GM19467 (cell line): ENCODE data around the gene SLC35D1.
"Not testable (repeated sequence)": the region's sequence is repeated elsewhere in the genome, so short reads cannot be mapped to it uniquely, and the experiment has no call there.

Source experiments
- ATAC-seq: cut with Tn5 transposase; IDR thresholded peaks from one replicate; pipeline ENCODE4 v1.9.1; 2021; ENCODE audit warnings: mild to moderate bottlenecking, moderate library complexity; ENCODE audit not compliant: unreplicated experiment

The SLC35D1 gene

DNA sequence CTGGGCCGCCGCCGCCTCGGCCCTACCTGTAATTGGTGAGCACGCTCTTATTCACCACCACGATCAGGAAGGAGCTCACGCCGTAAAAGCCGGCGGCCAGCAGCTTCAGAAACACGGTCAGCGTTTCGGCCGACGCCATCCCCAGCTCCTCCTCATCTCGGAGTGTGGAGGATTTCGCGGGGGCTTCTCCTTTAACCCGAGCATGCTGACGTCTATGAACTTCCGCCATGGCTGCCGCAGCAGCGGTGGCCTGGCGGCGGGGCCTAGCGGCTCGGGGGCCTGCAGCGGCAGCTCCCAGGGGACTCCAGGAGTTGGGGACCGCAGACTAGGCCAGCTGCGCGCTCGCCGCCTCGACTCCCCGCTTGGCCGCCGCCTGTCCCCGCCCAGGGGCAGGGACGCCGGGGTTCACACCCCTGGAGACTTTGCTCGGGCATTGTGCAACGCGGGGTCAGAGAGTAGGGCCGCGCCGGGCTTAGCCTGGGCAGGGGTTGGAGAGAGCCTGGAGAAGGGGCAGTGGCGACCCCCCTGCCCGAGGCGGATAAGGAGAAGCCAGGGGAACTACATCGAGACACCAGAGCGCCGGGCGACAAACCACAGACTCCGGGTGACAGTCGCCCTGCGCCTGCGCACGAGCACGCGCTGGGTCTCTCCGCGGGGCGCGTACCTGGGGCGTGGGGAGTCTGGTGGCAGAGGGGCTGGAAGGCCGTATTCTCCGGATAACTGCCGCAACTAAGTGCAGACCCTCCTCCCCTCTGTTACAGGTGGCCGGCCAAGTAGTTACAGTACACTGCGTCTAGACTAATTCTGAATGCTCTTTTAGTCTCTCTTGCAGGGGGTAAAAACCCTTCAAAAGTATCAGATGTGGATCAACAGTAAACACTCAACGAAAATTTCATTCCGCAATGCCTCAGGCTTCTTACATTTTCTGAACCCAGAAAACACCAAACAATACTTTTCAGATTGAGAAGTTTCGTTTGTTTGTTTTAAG is at the start of gene SLC35D1:
Gene SLC35D1, minus strand, starts transcription at position 364 of the 988 bp plus-strand sequence. Its CDS starts 135 bp downstream, at position 229.
- ATAC-seq: peak; percentile 81

DNA sequence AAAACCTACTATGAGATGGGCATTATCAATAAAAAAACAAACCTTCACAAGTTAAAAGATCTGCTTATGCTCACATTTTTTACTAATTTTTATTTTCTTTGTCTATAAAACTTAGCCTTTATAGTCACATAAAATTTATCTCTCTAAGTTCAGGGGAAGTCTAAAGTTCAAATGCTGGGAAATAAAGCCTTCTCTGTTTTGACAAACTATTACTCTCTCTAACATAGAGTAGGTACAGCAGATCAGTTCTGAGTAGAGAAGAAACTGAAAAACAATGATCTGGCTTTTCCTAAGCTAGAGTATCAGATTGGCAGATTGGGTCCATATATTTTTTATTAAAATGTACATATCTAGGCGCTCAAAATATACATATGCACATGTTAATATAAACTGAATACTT is 49.6 kb upstream of the SLC35D1 start:
- ATAC-seq: no peak

DNA sequence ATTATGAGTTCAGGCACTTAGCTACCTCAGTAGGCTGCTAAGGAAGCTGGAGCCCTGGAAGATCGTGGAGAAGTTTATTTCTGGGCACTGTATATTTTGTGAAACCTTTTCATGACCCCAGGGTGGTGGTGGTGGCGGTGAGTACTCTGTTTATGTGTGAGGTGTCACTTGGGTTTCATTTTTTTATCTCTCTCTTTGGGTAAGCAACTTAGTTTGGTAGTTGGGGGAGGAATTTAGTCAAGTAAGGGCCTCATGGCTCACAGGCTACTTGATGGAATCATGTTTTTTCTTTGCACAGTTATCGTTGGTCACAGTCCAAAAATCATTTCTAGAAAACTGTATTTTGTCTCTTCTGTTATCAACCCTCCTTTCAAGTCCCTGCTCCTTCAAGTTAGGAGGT is 46.9 kb upstream of the SLC35D1 start:
- ATAC-seq: no peak

DNA sequence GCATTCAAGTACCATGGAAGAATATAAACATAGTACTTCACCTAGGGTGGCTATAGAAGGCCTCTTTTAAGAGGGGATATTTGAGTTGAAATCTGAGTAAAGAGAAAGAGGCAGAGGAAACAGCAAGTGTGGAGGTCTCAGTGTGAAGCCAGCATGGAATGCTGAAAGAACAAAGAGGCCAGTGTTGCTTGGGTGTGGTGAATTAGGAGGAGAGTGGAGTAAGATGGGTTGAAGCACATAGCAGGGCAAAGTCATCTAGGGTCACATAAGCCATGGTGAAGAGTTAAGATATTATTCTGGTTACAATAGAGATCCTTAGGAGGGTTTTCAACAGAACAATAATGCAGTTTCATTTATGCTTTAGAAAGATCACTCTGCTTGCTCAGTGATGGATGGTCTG is 43.4 kb upstream of the SLC35D1 start:
- ATAC-seq: no peak

DNA sequence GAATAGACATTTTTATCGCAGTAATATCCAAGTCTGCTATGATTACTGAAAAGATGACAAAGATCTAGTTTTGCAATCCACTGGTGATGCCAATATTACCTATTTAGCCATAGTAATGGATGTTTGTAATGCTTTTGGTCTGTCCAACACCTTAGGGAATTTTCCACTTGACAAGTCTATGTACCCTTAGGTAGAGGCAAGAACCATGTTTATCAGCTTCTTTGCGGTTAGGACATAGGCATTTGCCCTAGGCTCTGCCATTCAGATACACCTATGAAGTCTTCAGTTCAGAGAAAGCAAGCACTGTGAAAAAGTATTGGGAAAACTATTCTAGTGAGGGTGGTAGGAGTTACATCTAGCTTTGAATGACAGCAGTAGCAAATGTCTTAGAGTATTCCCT is 40.2 kb upstream of the SLC35D1 start:
- no peak for ATAC-seq

DNA sequence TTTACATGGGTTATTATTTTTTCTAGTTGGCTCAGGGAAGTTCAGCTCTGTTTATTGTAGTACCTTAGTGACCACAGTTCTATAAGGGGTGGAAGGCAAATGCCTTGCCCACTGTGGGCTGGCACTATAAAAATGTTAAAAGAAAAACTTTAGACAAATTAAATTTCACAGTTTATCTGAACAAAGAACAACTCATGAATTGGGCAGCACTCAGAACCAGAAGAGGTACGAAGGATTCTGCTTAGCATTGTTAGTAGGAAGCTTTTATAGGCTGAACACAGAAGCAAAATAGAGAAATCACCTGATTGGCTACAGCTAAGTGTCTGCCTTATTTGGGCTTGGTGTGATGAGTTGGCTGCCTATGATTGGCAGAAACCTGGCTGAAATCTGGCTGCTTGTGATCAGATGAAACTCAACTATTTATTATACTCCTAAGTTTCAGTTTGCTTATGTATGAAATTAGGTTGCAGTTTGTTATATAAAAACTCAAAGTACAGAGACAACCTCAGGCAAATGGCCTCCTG is 35.8 kb upstream of the SLC35D1 start:
- no peak for ATAC-seq

DNA sequence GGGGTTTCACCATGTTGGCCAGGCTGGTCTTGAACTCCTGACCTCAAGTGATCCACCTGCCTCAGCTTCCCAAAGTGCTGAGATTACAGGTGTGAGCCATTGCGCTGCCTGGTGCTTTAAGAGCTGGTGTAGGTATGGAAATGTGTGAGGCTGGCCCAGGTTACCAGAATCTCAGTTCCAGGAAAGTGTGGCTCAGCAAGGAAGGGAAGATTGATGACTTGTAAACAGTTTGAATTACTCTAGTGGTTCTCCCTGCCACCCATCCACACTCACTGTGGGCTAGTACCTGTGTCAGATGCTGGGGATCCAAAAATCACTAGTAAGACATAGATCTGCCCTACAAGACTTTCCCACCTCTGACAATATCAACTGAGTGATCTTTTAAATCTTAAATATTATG is 34.5 kb upstream of the SLC35D1 start:
- no peak for ATAC-seq

DNA sequence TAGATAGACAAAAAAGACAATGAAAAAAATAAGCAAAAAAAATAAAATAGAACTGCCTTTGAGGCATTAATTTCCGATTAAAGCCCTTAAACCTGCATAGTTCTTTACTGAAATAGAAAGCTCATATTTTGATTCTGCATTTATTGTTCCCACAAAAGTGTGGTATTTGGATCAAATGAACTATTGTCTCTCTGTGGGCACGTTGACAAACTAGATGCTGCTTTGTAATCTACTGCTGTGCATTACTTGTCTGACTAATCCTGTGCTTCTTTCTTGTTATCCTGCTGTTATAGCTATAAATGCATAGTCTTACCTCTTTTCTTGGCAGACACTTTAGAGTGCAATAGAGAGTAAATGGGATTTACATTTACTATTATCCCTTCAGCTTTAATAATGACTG is 31.4 kb upstream of the SLC35D1 start:
- ATAC-seq: no peak

DNA sequence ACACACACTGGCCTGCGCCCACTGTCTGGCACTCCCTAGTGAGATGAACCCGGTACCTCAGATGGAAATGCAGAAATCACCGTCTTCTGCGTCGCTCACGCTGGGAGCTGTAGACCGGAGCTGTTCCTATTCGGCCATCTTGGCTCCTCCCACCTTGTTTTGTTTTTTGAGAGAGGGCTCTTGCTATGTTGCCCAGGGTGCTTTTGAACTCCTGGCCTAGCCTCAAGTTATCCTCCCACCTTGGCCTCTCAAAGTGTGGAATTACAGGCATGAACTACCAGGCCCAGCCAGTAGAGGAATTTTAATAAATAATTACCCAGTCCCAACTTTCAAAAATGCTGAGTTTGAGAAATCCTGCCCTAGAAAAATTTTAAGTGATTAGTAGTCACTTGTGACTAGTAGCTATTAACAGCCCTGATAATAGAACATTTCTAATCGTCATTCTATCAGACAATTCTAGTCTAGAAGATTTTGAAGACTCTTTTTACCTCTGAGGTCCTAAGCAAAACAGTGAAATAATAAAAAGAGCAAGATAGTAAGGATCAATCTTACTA is 30.9 kb upstream of the SLC35D1 start:
- no peak for ATAC-seq

DNA sequence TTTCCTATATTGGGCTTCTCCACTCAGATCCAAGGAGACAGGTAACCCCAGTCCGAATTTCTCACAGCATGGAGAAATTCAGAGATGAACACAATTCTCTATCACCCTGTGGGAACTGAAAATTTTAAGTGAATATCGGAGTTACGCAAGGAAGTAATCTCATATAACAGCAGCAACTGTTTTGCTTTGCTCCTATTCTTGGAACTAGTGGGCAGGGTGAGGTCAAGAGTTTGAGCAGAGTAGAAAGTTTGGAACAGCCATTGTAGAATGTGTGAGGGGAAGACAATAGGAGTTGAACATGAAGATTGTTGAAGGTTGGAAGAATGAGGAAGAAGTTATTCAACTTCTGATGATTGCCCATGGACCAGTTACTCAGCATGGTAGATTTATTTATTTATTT is 24.3 kb upstream of the SLC35D1 start:
- ATAC-seq: no peak

DNA sequence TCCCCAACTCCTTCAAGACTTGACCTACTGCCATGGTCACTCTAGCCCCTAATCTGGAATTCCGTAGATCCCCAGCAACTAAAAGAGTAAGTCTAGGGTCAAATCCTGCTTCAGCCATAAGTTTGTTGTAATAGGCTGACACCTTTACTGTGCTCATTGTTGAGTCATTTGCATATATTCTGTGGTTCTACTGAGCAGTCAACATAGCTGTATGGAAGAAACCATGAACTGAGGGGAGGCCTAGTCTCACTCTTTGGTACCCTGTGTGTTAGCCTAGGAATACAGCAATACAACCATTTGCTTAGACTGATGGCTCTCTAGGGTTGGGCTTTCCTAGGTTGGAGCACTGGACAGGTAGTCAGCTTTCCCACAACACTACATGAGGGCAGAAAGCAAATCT is 23.6 kb upstream of the SLC35D1 start:
- no peak for ATAC-seq

DNA sequence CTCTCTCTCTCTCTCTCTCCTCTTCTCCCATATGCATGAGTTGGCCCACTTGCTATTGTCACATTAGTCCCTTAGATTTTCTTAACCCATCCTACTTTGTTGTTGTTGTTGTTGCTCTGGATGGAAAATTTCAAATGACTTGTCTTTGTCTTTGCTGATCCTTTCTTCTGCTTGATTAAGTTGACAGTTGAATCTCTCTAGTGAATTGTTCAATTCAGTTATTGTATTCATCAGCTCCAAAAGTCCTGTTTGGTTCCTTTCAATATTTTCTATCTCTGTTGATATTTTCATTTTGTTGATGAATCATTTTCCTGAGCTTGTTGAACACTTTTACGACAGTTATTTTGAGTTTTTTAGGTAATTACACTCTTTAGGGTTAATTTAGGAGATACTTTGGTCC is 18.8 kb upstream of the SLC35D1 start:
- ATAC-seq: no peak

DNA sequence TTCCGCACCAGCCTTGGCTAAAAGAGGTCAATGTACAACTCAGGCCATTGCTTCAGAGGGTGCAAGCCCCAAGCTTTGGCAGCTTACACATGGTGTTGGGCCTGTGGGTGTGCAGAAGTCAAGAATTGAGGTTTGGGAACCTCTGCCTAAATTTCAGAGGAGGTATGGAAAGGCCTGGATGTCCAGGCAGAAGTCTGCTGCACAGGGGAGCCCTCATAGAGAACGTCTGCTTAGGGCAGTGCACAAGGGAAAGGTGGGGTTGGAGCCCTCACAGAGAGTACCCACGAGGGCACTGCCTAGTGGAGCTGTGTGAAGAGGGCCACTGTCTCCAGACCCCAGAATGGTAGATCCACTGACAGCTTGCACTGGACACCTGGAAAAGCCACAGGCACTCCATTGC is 13.7 kb upstream of the SLC35D1 start:
- not testable (repeated sequence) for ATAC-seq

DNA sequence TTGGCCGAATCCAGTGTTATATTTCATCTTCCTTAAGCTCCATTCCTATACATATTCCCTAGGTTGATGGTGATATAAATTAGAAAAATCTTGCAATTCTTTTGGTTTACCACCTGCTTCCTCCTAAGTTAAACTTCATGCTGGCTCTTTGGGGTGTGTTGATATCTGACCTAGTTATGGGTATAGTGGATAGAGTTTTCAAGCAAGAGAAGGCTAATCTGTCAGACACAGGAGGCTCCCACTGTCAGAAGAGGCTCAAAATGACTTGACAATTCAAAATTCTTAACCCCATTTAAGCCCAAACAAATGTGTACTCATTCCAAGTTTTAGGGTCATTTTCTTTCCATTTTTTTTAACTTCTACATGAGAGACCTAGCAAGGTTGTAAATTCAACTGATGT is 8.5 kb upstream of the SLC35D1 start:
- no peak for ATAC-seq

DNA sequence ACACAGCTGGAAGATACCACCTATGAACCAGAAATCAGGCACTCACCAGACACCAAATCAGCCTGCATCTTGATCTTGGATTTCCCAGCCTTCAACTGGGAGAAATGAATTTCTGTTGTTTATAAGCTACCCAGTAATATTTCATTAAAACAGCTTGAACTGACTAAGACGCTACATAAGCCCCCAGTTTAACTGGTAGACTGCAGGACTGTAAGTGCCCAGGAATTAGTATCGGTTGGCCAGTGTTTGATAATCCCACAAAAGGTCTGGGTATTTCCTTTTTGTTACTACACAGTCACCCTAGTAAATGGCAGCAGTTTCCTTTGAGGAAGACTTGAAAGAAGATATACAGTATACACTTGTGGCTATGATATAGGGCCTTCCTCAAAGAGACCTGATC is 7.3 kb upstream of the SLC35D1 start:
- ATAC-seq: no peak

DNA sequence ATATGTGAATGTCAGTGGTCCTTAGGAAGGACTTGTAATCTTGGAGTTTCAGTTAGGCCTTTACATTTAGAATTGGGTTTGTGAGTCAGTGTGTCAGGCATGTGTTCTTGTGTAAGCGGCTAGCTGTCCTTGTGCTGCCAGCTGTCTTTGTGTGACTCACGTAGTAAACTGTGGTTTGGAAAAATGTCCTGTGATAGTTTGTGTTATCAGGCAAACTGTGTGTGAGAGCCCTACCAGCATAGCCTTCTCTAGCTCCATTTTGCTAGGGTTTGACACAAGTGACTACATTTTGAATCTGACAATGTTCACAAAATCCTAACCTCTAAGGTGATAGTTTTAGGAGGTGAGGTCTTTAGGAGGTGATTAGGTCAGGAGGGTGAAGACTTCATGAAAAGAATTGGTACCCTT is 6.9 kb upstream of the SLC35D1 start:
- ATAC-seq: no peak

DNA sequence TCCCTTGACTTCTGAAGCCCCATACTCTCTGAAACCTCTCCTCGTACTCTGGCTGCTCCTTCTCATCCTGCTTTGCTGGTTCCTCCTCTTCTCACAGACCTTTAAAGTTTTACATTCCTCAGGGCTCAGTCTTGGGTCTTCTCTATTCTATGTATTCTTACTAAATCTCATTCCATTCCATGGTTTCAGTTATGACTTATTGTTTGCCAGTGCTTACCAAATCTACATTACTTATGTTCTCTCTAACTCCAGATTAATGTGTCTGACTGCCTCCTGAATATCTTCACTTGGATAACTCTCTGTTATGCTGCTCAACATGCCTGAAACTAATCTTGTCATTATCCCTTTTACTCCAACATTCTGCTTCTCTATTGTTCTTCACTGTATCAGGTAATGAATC is 5.4 kb upstream of the SLC35D1 start:
- ATAC-seq: no peak

DNA sequence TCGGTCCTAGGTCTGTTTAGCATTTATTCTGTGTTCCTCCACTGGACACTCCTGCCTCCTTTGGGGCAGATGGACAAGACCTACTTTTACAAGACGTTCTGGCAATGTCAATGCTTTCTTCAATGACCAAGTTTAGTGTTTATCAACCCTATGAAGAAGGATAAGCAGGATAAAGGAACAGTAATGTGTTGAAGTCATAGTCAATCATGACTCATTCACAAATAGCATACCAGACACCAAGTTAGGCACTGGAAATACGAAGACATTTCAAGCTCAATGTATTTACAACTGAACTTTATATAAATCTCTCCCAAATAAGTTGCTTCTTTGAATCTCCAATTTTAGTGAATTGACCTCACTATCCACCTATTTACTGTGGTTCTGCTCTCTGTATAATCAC is 4.8 kb upstream of the SLC35D1 start:
- ATAC-seq: no peak

DNA sequence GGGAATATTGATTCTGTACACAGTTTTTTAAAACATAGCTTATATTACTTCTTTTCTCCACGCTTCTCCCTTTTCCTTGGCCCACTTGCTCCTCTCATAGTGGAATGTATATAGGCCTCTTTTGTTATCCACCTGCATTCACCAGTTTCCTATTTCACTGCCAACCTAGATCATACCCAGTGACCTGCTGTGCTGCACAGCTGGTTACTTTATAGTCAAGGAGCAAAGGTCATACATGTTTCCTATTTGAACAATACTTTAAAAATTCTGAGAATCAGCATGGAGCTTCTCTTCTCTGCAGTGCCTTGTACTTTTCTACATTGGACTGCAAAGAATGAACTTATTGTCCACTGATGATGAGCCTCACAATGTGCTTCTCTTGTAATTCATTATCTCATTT is 4.3 kb upstream of the SLC35D1 start:
- no peak for ATAC-seq

DNA sequence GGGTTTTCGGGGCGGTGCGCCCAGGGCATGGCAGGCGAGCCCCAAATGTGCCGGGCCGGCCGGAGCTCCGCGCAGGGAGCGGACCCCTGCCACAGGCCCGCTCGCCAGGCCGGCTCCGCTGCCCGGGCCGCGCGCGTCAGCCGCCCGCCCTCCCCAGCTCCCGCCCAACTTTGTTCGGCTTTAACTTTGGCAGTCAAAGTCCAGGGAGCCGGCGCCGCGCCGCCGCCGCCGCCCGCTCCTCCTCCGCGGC is 488 bp downstream of the SLC35D1 start:
- peak; percentile 42 for ATAC-seq

DNA sequence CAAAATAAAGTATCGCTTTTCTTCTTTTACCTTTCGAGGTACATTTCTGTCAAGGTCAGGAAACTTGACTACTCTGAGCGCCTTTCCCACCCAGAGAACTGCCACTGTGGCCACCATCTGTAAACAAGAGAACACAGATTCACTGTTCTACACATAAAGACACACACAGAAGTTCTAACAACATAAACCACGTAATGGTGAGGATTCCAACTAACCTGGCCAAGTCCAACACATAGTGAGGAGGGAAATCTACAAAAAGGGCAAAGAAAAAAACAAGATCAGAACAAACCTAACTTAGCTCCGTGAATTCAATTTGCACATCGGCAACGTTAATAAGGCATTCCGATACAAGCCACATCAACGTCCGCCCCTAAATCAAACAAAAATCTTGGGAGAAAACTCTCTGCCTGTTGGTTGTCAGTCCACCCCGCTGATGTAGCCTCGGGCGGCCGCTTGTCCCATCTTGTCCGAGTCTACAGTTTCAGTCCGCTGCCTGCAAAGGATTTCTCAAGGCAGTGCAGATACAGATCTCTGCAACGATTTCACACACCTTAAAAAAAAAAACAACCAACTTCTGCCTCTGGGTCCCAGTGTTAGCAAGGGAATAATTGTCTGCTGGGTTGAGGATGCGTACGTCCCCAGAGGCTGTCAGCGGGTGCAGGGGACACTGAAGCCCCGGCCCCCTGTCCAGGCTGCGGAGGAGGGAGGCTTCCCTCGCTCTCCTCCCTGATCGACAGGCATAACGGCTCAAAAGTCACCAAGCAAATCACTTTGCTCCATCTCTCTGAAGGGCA is 1.0 kb downstream of the SLC35D1 start:
- ATAC-seq: peak; percentile 7

DNA sequence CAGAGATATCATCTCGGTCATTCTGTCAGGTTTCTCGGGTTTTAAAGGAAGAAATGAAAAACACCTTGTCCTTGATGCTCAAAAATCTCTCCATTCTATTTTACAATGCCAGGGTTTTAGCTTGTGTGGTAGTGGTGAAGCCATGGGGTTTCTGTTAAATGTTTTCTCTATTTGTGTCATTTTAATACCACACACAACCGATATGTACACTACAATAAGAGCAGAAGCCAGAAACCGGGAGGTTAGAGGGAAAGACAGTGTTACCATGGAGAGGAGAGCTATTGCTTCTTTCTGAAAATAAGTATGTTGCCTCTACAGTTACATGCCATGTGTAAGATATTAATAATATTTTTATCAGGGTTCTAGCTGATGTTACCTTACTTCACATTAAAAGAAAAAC is 2.8 kb downstream of the SLC35D1 start:
- ATAC-seq: no peak
